HUES64 (cell line): ENCODE results near the gene MIER1.
"Not testable (repeated sequence)": the region's sequence is repeated elsewhere in the genome, so short reads cannot be mapped to it uniquely, and the experiment has no call there.

Experiments
- H3K27ac ChIP-seq: 2 replicates; pipeline ENCODE4 v1.7.0; 2013; ENCODE audit warnings: low read depth, low read length, inconsistent platforms
- H3K27me3 ChIP-seq: 2 replicates; pipeline ENCODE4 v1.6.1; 2013; ENCODE audit warnings: mild to moderate bottlenecking, low read length; ENCODE audit not compliant: insufficient read depth
- H3K36me3 ChIP-seq: 2 replicates; pipeline ENCODE4 v1.6.1; 2013; ENCODE audit warnings: mild to moderate bottlenecking, low read length; ENCODE audit not compliant: insufficient read depth
- H3K4me1 ChIP-seq: 2 replicates; pipeline ENCODE4 v1.6.1; 2013; ENCODE audit warnings: mild to moderate bottlenecking, low read length, moderate library complexity; ENCODE audit not compliant: insufficient read depth
- H3K4me3 ChIP-seq: 2 replicates; pipeline ENCODE4 v1.5.1; 2013; ENCODE audit warnings: mild to moderate bottlenecking, low read length, moderate library complexity
- H3K9ac ChIP-seq: 2 replicates; pipeline ENCODE4 v1.6.1; 2013; ENCODE audit warnings: mild to moderate bottlenecking, low read depth, low read length
- H3K9me3 ChIP-seq: 2 replicates; pipeline ENCODE4 v1.6.1; 2013; ENCODE audit warnings: low read depth, low read length; ENCODE audit not compliant: insufficient read depth
- WGBS: fragments of 150-250, 120-280 bp; methylation state at CpG from one replicate; pipeline ENCODE4 v1.1.7; 2013; ENCODE audit warnings: missing lambda C conversion rate; 5-methylcytosine and 5-hydroxymethylcytosine counted together

The MIER1 gene

GRCh38 chr1:66966188-66966873 lies 41.5 kb downstream of the MIER1 start:
- peaks cover 87% of the 10 kb centered on the region for H3K36me3 ChIP-seq
- H3K9ac ChIP-seq, H3K4me3 ChIP-seq, H3K27ac ChIP-seq, H3K4me1 ChIP-seq, H3K27me3 ChIP-seq, H3K9me3 ChIP-seq: not testable (repeated sequence)
- WGBS, result 100% methylated on average over 5 of the region's 7 CpGs

- Histone ChIP-seq H3K4me1 (no peaks in the 10 kb centered on the region), H3K36me3 (peaks cover 87% of the 10 kb centered on the region), H3K27me3 (no peaks in the 10 kb centered on the region), H3K4me3 (no peak overlapping the region), H3K27ac (no peak overlapping the region), H3K9ac (no peak overlapping the region), H3K9me3 (peaks cover 2% of the 10 kb centered on the region; the same call in 1 of the 2 replicates)
- WGBS, result 89% methylated on average over 2 of the region's 3 CpGs
Measured at GRCh38 chr1:66968574-66968973, 43.8 kb downstream of the MIER1 start.

DNA sequence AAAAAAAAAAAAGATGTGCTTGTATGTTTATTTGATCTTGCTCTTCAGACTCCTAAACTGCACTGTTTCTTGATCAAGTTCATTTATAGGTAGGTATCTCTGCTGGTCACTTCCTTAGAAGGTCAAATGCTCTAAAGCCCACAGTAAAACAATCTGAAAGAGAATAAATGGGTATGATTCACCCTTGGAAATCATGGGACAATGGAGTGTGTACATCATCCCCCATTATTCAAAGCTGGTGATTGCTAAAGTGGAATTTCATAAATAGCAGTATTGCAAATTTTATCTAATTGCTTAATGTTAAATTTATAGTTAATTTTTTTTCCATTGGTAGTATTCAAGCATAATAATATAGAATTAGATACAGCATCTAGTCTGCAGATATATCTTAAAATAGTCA lies 53.4 kb downstream of the MIER1 start:
- H3K9ac ChIP-seq, result no peak overlapping the region
- no peak overlapping the region for H3K27ac ChIP-seq
- no peaks in the 10 kb centered on the region for H3K27me3 ChIP-seq
- H3K4me1 ChIP-seq, result no peaks in the 10 kb centered on the region
- peaks cover 96% of the 10 kb centered on the region for H3K36me3 ChIP-seq
- no peaks in the 10 kb centered on the region for H3K9me3 ChIP-seq
- H3K4me3 ChIP-seq, result no peak overlapping the region

DNA sequence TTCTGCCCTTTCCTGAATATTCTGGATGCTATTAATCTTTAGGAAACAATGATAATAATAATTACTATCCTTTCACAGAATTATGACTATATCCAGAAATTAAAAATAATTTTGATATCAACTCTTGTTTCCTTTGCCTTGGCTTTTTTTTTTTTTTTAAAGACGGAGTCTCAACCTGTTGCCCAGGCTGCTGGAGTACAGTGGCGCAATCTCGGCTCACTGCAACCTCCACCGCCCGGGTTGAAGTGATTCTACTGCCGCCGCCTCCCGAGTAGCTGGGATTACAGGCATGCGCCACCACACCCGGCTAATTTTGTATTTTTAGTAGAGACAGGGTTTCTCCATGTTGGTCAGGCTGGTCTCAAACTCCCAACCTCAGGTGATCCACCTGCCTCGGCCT lies 54.8 kb downstream of the MIER1 start:
- not testable (repeated sequence) for H3K27me3 ChIP-seq, H3K27ac ChIP-seq, H3K4me1 ChIP-seq, H3K4me3 ChIP-seq, H3K9me3 ChIP-seq, H3K9ac ChIP-seq
- peaks cover 97% of the 10 kb centered on the region for H3K36me3 ChIP-seq
- 98% methylated on average over 11 of the region's 11 CpGs for WGBS

GRCh38 chr1:66980745-66981367 lies 56.1 kb downstream of the MIER1 start:
- H3K9me3 ChIP-seq, result no peaks in the 10 kb centered on the region
- H3K9ac ChIP-seq, result no peak overlapping the region
- 89% methylated on average over 1 of the region's 1 CpG for WGBS
- H3K4me1 ChIP-seq, result no peaks in the 10 kb centered on the region
- H3K27me3 ChIP-seq, result no peaks in the 10 kb centered on the region
- H3K36me3 ChIP-seq, result peaks cover 97% of the 10 kb centered on the region
- no peak overlapping the region for H3K4me3 ChIP-seq
- no peak overlapping the region for H3K27ac ChIP-seq

DNA sequence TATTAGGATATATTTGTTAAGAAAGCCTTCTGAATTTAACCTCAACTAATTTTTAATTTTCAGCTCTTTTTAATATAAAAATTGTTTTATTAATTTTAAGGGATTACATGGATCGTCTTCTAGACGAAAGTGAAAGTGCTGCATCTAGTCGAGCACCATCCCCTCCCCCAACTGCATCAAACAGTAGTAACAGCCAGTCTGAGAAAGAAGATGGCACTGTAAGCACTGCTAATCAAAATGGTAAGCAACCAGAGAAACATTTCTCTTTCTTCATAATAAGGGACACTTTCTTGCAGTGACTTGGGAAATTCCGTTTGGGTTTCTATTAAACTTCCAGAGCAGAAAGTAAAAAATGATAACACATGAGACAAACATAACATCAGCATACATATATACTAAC lies 56.9 kb downstream of the MIER1 start:
- Histone ChIP-seq H3K36me3 (peaks cover 99% of the 10 kb centered on the region), H3K27ac (no peak overlapping the region), H3K9me3 (no peaks in the 10 kb centered on the region), H3K4me3 (no peak overlapping the region), H3K4me1 (no peaks in the 10 kb centered on the region), H3K27me3 (no peaks in the 10 kb centered on the region), H3K9ac (no peak overlapping the region)
- WGBS, result 92% methylated on average over 4 of the region's 4 CpGs

- Histone ChIP-seq H3K27ac (no peak overlapping the region), H3K9ac (no peak overlapping the region), H3K9me3 (no peaks in the 10 kb centered on the region), H3K4me3 (no peak overlapping the region), H3K27me3 (no peaks in the 10 kb centered on the region), H3K36me3 (peaks cover 95% of the 10 kb centered on the region), H3K4me1 (no peaks in the 10 kb centered on the region)
- WGBS, result 100% methylated on average over 4 of the region's 4 CpGs
Measured at GRCh38 chr1:66982561-66983260, 57.9 kb downstream of the MIER1 start.

GRCh38 chr1:66984491-66984890 lies 59.7 kb downstream of the MIER1 start:
- peaks cover 90% of the 10 kb centered on the region for H3K36me3 ChIP-seq
- H3K27ac ChIP-seq, result no peak overlapping the region
- 100% methylated on average over 1 of the region's 1 CpG for WGBS
- no peak overlapping the region for H3K9ac ChIP-seq
- no peaks in the 10 kb centered on the region for H3K27me3 ChIP-seq
- H3K9me3 ChIP-seq, result no peaks in the 10 kb centered on the region
- no peaks in the 10 kb centered on the region for H3K4me1 ChIP-seq
- H3K4me3 ChIP-seq, result no peak overlapping the region

GRCh38 chr1:66985835-66986234 lies 61.0 kb downstream of the MIER1 start:
- H3K27ac ChIP-seq, result no peak overlapping the region
- 100% methylated on average over 1 of the region's 1 CpG for WGBS

GRCh38 chr1:66993076-66993475 lies 68.3 kb downstream of the MIER1 start:
- 96% methylated on average over 3 of the region's 3 CpGs for WGBS
- no peak overlapping the region for H3K4me3 ChIP-seq
- no peaks in the 10 kb centered on the region for H3K27me3 ChIP-seq
- no peak overlapping the region for H3K9ac ChIP-seq
- H3K4me1 ChIP-seq, result no peaks in the 10 kb centered on the region
- H3K9me3 ChIP-seq, result no peaks in the 10 kb centered on the region
- no peak overlapping the region for H3K27ac ChIP-seq
- H3K36me3 ChIP-seq, result peaks cover 10% of the 10 kb centered on the region; the same call in 1 of the 2 replicates

More at GRCh38 chr1:66985835-66986234, 61.0 kb downstream of the MIER1 start:
- Histone ChIP-seq H3K4me1 (no peaks in the 10 kb centered on the region), H3K9me3 (no peaks in the 10 kb centered on the region), H3K27me3 (no peaks in the 10 kb centered on the region), H3K4me3 (no peak overlapping the region), H3K36me3 (peaks cover 76% of the 10 kb centered on the region), H3K9ac (no peak overlapping the region)

DNA sequence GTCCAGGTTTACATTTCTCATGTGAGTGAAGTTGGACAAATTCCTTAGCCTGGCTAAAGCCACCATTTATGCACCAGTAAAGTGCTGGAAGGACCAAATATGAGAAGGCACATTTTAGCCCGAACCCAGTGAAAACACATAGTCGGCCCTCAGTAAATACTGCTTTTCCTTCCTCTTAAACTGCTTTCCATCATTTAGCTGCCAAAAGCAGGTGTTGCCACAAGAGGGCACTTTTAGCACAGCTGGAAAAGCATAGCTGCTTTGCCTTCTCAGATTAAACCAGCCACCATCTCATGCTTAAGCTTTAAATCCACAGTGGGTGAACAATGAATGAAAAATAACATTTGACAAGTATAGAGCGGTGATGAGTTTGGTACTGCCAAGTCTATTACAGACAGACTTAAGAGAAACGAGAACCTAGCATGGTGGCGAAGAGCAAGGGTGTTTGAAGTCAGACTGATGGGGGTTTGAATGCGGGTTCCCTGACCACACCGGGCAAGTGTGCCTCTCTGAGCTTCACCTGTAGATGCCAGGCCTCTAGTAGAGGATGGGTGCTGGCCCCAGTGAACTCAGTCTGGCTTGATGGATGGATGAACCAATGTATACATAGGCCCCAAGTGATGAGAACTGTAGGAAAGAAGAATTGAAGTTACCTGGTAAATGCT lies 71.4 kb downstream of the MIER1 start:
- H3K9me3 ChIP-seq, result no peaks in the 10 kb centered on the region
- H3K27ac ChIP-seq, result no peak overlapping the region
- no peak overlapping the region for H3K4me3 ChIP-seq
- H3K9ac ChIP-seq, result no peak overlapping the region
- no peaks in the 10 kb centered on the region for H3K36me3 ChIP-seq
- H3K27me3 ChIP-seq, result no peaks in the 10 kb centered on the region
- WGBS, result 89% methylated on average over 7 of the region's 7 CpGs
- H3K4me1 ChIP-seq, result no peaks in the 10 kb centered on the region
